ENCODE data around the gene BEST4. TPM values are rescaled to one million over a fixed set of nuclear protein-coding genes. Genes with fewer than 3 reads are reported as not detected.

The BEST4 gene
- total RNA-seq, 1 donor from 2014 or later = 0.12 TPM

DNA sequence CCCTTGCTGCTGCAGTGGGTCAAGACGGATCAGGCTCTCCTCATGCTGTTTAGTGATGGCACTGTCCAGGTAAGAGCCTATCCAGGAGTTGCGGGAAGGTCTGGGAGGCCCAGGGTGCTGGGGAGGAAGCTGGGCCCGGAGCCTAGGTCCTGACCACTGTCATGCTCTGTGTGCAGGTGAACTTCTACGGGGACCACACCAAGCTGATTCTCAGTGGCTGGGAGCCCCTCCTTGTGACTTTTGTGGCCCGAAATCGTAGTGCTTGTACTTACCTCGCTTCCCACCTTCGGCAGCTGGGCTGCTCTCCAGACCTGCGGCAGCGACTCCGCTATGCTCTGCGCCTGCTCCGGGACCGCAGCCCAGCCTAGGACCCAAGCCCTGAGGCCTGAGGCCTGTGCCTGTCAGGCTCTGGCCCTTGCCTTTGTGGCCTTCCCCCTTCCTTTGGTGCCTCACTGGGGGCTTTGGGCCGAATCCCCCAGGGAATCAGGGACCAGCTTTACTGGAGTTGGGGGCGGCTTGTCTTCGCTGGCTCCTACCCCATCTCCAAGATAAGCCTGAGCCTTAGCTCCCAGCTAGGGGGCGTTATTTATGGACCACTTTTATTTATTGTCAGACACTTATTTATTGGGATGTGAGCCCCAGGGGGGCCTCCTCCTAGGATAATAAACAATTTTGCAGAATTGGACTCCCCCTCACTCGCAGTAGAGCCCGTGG is 17.5 kb upstream of the BEST4 start:
- TF ChIP-seq, protein P1, sequence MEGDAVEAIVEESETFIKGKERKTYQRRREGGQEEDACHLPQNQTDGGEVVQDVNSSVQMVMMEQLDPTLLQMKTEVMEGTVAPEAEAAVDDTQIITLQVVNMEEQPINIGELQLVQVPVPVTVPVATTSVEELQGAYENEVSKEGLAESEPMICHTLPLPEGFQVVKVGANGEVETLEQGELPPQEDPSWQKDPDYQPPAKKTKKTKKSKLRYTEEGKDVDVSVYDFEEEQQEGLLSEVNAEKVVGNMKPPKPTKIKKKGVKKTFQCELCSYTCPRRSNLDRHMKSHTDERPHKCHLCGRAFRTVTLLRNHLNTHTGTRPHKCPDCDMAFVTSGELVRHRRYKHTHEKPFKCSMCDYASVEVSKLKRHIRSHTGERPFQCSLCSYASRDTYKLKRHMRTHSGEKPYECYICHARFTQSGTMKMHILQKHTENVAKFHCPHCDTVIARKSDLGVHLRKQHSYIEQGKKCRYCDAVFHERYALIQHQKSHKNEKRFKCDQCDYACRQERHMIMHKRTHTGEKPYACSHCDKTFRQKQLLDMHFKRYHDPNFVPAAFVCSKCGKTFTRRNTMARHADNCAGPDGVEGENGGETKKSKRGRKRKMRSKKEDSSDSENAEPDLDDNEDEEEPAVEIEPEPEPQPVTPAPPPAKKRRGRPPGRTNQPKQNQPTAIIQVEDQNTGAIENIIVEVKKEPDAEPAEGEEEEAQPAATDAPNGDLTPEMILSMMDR (conservative IDR thresholded peaks at IDR 0.05; ENCODE audit: low read depth, low read length) = no peak
- DNase-seq (ENCODE audit: low read depth) = no peak
- no peak overlapping the region for H3K4me3 ChIP-seq (ENCODE audit: low read depth, low read length)

DNA sequence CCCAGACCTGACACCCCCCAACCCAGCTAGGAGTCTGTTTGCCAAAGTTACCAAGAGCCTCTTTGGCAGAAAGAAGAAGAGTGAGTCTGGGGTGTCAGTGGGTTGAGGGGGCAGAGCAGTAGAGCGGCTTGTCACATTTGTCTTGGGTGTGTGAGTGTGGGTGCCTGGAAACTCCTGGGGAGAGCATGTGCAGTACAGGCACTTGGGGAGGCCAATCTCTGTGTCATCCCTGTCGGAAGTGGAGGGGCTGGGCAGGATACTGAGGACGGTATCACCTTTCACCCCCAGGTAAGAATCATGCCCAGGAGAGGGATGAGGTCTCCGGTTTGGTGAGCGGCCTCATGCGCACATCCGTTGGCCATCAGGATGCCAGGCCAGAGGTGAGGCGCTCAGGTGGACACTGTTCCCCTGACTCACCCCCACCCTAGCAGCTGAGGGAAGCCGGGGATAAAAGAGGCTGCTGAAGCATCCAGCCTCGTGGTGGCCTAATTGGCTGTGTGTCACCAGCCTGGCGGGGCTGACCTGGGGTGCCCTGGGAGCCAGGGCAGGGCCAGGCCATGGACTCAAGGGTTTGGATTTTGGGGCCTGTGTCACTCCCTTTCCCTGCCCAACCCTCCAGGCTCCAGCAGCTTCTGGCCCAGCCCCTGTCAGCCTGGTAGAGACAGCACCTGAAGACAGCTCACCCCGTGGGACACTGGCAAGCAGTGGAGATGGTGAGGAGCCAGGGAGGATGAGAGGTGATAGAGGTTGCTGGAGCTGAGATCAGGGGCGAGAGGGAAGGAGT is 15.5 kb upstream of the BEST4 start:
- H3K4me3 ChIP-seq (ENCODE audit: low read depth, low read length) = peak overlapping the region; percentile 16
- DNase-seq (ENCODE audit: low read depth) = no peak
- TF ChIP-seq, protein P1 (conservative IDR thresholded peaks at IDR 0.05; ENCODE audit: low read depth, low read length) = no peak

GRCh38 chr1:44803062-44803311 is 15.0 kb upstream of the BEST4 start:
- DNase-seq (ENCODE audit: low read depth) = no peak
- TF ChIP-seq, protein P1 (conservative IDR thresholded peaks at IDR 0.05; ENCODE audit: low read depth, low read length) = no peak
- peak overlapping the region; percentile 93 for H3K4me3 ChIP-seq (ENCODE audit: low read depth, low read length)

GRCh38 chr1:44802306-44803061 is 14.5 kb upstream of the BEST4 start:
- no peak for DNase-seq (ENCODE audit: low read depth)
- TF ChIP-seq, protein P1 (conservative IDR thresholded peaks at IDR 0.05; ENCODE audit: low read depth, low read length) = no peak
- peak overlapping the region; percentile 93 for H3K4me3 ChIP-seq (ENCODE audit: low read depth, low read length)

DNA sequence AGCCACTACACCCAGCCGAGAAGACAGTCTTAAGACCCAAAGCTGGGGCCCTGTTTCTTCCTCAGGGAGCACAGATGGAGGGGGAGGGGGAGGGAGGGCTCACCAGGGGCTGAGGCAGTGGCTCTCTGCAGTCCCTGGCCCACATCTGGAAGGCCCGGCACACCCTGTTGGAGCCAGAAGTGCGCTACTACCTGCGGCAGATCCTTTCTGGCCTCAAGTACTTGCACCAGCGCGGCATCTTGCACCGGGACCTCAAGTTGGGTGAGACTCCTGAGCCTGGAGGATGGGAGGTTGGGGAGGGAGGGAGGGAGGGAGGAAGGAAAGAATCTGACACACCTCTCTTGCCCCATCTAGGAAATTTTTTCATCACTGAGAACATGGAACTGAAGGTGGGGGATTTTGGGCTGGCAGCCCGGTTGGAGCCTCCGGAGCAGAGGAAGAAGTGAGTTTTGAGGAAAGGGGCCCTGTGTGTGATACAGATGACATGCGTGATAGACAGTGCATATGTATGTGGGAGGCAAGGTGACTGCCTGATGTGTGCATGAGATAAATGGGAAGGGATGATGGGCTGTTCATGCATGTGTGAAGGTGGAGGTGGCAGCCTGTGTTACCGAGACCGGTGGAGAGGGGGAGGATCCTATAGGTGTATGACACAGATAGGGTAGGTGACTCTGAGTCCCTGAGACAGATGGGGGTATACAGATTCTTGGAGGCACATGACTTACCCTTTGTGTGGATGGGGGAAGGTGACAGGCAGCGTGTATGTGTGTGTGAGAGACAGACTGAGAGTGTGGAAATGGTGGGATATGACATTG is 13.7 kb upstream of the BEST4 start:
- peak overlapping the region; percentile 93 for H3K4me3 ChIP-seq (ENCODE audit: low read depth, low read length)
- no peak for DNase-seq (ENCODE audit: low read depth)
- TF ChIP-seq, protein P1 (conservative IDR thresholded peaks at IDR 0.05; ENCODE audit: low read depth, low read length) = no peak

DNA sequence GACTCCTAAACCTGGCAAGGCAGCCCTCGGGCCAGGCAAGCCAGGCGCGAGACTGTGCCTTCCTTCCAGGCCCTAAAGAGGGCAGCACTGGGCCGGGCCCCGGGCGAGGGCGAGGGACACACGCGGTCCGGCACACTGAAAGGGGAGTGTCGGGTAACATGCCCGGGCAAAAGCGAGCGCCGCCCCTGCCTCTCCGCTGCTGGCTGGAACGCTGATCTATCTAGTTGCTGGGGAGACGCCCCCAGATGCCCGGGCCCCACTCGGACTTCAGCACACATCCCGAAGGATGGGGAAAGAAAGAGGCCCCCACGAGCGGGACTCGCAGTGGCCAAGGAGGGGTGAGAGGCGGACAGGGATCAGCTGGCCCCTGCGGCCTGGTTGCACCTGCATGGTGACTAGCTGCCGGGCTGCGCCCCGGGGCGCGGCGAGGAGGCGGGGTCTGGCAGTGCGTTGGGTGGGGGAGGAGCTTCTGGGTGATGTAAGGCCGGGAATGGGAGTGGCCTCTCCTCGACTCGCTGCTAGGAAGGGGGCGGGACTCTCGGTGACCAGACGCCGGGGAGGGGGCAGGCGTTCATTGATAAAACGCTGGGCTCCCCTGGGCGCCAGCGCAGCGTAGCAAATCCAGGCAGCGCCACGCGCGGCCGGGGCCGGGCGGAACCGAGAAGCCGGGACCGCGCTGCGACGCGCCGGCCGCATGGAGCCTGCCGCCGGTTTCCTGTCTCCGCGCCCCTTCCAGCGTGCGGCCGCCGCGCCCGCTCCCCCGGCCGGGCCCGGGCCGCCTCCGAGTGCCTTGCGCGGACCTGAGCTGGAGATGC is 12.0 kb upstream of the BEST4 start, which contains the start of gene PLK3:
PLK3 (plus strand) TSS at position 608 of the 815 bp plus-strand sequence; CDS start at position 695, 87 bp downstream.
- peak; percentile 68 for DNase-seq (ENCODE audit: low read depth)
- H3K4me3 ChIP-seq (ENCODE audit: low read depth, low read length) = peak within 1 kb of the TSS; percentile 93
- TF ChIP-seq, protein P1 (conservative IDR thresholded peaks at IDR 0.05; ENCODE audit: low read depth, low read length) = peak; percentile 84
